NT2/D1 (cell line): Measurements from ENCODE around the gene STARD5.

Source experiments
- DNase-seq: peaks from one replicate; pipeline ENCODE4 v3.0.0-alpha.2; 2011; ENCODE audit warnings: low read depth, low spot score
- H3K27me3 ChIP-seq: 2 replicates; pipeline ENCODE4 v1.6.0; 2011; ENCODE audit warnings: mild to moderate bottlenecking; ENCODE audit not compliant: insufficient read length, insufficient read depth
- H3K36me3 ChIP-seq: 2 replicates; pipeline ENCODE4 v1.6.1; 2011; ENCODE audit warnings: mild to moderate bottlenecking, low read length, mixed read lengths; ENCODE audit not compliant: insufficient read depth, insufficient read length
- H3K4me1 ChIP-seq: 2 replicates; pipeline ENCODE4 v1.5.1; 2011; ENCODE audit not compliant: insufficient read depth, insufficient read length
- H3K4me3 ChIP-seq: 2 replicates; pipeline ENCODE4 v1.5.1; 2011; ENCODE audit warnings: low read depth; ENCODE audit not compliant: insufficient read length
- H3K9ac ChIP-seq: 2 replicates; pipeline ENCODE4 v1.6.0; 2011; ENCODE audit warnings: low read depth; ENCODE audit not compliant: insufficient read length
- H3K9me3 ChIP-seq: 2 replicates; pipeline ENCODE4 v1.5.1; 2011; ENCODE audit warnings: mild to moderate bottlenecking, low read length; ENCODE audit not compliant: insufficient read depth
- SUZ12 ChIP-seq: IDR thresholded peaks from 2 replicates; pipeline ENCODE4 v1.6.1; 2011; ENCODE audit not compliant: insufficient read length, insufficient read depth; ENCODE audit errors: extremely low read depth
- YY1 ChIP-seq: IDR thresholded peaks from 2 replicates; pipeline ENCODE4 v1.6.1; 2011; ENCODE audit not compliant: insufficient read length, insufficient read depth
- ZNF274 ChIP-seq: IDR thresholded peaks from 2 replicates; pipeline ENCODE4 v1.6.1; 2011; ENCODE audit warnings: mild to moderate bottlenecking, low read depth, low read length

Gene STARD5

GRCh38 chr15:81346611-81347010, 22.7 kb upstream of the STARD5 start:
- Histone ChIP-seq H3K27me3 (no peaks in the 10 kb centered on the region), H3K9ac (no peak overlapping the region), H3K36me3 (no peaks in the 10 kb centered on the region), H3K4me1 (no peaks in the 10 kb centered on the region), H3K4me3 (no peak overlapping the region), H3K9me3 (no peaks in the 10 kb centered on the region)
- no peak for TF ChIP-seq SUZ12
- no peak for TF ChIP-seq ZNF274
- TF ChIP-seq YY1: no peak
- DNase-seq: no peak

- Histone ChIP-seq H3K9me3 (no peaks in the 10 kb centered on the region), H3K27me3 (no peaks in the 10 kb centered on the region), H3K4me1 (no peaks in the 10 kb centered on the region), H3K9ac (no peak overlapping the region), H3K4me3 (no peak overlapping the region), H3K36me3 (no peaks in the 10 kb centered on the region)
- DNase-seq: no peak
- TF ChIP-seq SUZ12 (no peak), ZNF274 (no peak), YY1 (no peak)
Measured at GRCh38 chr15:81343371-81343770, 19.4 kb upstream of the STARD5 start.

- no peak for DNase-seq
- Histone ChIP-seq H3K4me1 (no peaks in the 10 kb centered on the region), H3K27me3 (no peaks in the 10 kb centered on the region), H3K9me3 (no peaks in the 10 kb centered on the region), H3K36me3 (no peaks in the 10 kb centered on the region), H3K4me3 (no peak overlapping the region), H3K9ac (no peak overlapping the region)
- TF ChIP-seq YY1: no peak
- TF ChIP-seq ZNF274: no peak
- no peak for TF ChIP-seq SUZ12
Measured at GRCh38 chr15:81341351-81341750, 17.4 kb upstream of the STARD5 start.

GRCh38 chr15:81339851-81340250, 15.9 kb upstream of the STARD5 start:
- Histone ChIP-seq H3K9me3 (no peaks in the 10 kb centered on the region), H3K4me3 (no peak overlapping the region), H3K36me3 (no peaks in the 10 kb centered on the region), H3K27me3 (no peaks in the 10 kb centered on the region), H3K9ac (no peak overlapping the region), H3K4me1 (no peaks in the 10 kb centered on the region)
- DNase-seq: no peak
- TF ChIP-seq YY1 (no peak), SUZ12 (no peak), ZNF274 (no peak)

DNA sequence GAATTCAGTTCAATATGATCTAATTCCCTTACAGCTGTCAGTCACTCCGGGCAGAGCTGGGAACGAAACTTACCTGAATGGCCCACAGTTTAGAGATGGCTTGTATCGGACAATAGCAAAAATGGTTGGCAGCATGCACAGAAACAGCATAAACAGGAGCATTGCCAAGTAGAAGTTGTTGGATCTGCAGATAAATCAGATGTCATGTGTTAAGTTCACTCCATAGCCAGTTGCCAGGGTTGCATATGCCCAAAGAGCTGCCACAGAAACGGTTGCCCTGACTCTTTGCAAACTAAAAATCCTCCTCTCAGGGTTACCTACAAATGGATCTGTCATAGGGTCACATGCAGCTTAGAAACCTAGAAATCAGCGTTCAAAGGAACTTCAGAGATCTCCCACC, 15.4 kb upstream of the STARD5 start:
- Histone ChIP-seq H3K36me3 (no peaks in the 10 kb centered on the region), H3K4me1 (no peaks in the 10 kb centered on the region), H3K4me3 (no peak overlapping the region), H3K9ac (no peak overlapping the region), H3K9me3 (no peaks in the 10 kb centered on the region), H3K27me3 (no peaks in the 10 kb centered on the region)
- TF ChIP-seq ZNF274: no peak
- TF ChIP-seq YY1: no peak
- no peak for TF ChIP-seq SUZ12
- DNase-seq: no peak

DNA sequence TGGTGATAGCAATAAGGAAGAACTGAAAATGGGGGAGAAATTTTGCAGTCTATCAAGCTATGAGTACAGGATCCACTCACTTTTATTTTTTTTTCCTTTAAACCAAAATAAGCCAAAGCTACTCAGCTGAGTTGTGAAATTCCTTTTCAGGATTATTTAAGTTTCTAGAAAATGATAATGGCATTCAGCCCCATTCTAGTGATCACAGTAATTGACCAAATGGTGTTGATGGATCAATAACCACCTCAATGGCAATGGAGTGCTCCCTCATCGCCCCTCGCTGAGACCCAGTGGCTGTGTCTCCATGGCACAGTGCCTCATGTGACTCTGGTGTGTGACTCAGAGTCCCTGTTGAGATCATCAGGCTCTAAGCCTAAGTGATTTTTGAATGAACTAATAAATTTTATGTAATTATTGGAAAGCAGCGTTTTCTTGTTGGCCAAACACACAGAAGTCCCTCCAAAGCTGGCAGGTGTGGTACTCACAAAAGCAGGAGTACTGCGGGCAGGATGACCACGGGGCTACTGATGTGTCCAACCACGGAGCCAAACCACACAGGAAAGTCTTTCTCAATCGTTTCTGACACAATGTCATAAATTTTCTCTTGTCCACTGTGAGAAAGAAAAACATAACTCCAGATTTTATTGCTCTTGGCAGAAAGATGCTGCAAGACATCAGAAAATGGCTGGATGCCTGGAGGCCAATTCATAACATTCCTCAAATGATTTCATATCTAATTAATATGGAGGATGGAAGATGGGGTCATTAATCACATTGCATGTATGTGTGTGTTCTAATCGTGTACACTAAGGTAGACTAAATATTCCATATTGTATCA, 14.4 kb upstream of the STARD5 start:
- TF ChIP-seq ZNF274: no peak
- TF ChIP-seq YY1: no peak
- TF ChIP-seq SUZ12: no peak
- Histone ChIP-seq H3K4me3 (no peak overlapping the region), H3K9me3 (no peaks in the 10 kb centered on the region), H3K4me1 (no peaks in the 10 kb centered on the region), H3K27me3 (no peaks in the 10 kb centered on the region), H3K9ac (no peak overlapping the region), H3K36me3 (no peaks in the 10 kb centered on the region)
- DNase-seq: no peak

GRCh38 chr15:81337713-81338157, 13.8 kb upstream of the STARD5 start:
- TF ChIP-seq YY1: no peak
- no peak for TF ChIP-seq ZNF274
- no peak for TF ChIP-seq SUZ12
- no peak for DNase-seq
- Histone ChIP-seq H3K4me3 (no peak overlapping the region), H3K9me3 (no peaks in the 10 kb centered on the region), H3K4me1 (no peaks in the 10 kb centered on the region), H3K27me3 (no peaks in the 10 kb centered on the region), H3K36me3 (no peaks in the 10 kb centered on the region), H3K9ac (no peak overlapping the region)

DNA sequence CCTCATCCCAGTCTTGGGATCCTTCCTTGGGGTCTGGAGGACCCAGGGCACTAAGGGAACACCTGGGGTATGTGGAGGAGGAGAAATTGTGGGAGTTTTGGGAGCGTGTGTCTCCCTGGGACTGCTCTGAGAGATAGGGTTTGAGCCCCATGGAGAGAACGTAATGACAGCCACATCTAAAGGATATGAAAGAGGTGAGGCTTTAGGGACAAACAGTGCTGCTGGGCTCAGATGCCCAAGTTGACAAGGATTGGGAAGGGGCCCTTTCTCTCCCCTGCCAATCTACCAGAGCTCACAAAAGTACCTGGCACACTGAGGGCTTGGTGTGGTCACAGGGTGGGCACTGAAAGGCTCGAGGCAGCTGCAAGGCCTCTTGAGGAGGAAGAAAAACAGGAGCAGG, 13.3 kb upstream of the STARD5 start:
- no peak for DNase-seq
- TF ChIP-seq SUZ12 (no peak), YY1 (no peak), ZNF274 (no peak)
- no peaks in the 10 kb centered on the region for H3K4me1 ChIP-seq
- H3K9me3 ChIP-seq: no peaks in the 10 kb centered on the region
- no peak overlapping the region for H3K4me3 ChIP-seq
- H3K27me3 ChIP-seq: no peaks in the 10 kb centered on the region
- H3K9ac ChIP-seq: no peak overlapping the region
- H3K36me3 ChIP-seq: no peaks in the 10 kb centered on the region
